ENCODE results near the gene ACOXL. TPM values are rescaled to one million over a fixed set of nuclear protein-coding genes. Genes with fewer than 3 reads are reported as not detected.

The ACOXL gene
- total RNA-seq, 1 donor = not detected

DNA sequence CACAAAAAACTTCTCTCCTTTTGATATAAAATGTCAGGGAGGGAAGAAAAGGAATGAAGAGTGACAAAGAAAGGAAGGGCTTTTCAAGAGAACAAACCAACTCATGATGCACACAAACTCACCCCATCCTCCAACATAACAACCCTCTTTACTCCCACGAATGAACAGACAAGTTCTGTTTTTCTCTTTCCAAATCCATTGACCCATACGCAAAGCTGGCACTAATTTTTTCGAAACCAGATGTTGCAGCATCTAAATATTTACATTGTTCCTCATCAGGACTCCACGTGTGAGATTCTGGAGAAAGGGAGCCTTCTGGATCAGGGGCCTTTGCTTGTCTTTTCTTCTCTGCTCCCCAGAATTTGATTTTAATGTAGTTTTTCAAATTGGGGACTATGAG is 245.0 kb downstream of the ACOXL start:
- Histone ChIP-seq H3K4me1 (ENCODE audit: insufficient read depth, low read length) (no peaks in the 10 kb centered on the region), H3K27ac (ENCODE audit: low read depth, low read length) (no peak overlapping the region), H3K36me3 (ENCODE audit: insufficient read depth, low read length) (no peaks in the 10 kb centered on the region), H3K4me3 (ENCODE audit: insufficient read depth, low read length) (no peak overlapping the region), H3K27me3 (ENCODE audit: insufficient read depth, low read length) (peaks cover 14% of the 10 kb centered on the region), H4K20me1 (ENCODE audit: insufficient read depth, low read length) (no peaks in the 10 kb centered on the region), H3K79me2 (ENCODE audit: insufficient read depth, low read length) (no peaks in the 10 kb centered on the region), H3K9me3 (ENCODE audit: low read depth, low read length) (no peaks in the 10 kb centered on the region), H3K4me2 (ENCODE audit: insufficient read depth, low read length) (no peak overlapping the region), H2AFZ (ENCODE audit: low read length) (no peak overlapping the region)
- TF ChIP-seq, protein P1, sequence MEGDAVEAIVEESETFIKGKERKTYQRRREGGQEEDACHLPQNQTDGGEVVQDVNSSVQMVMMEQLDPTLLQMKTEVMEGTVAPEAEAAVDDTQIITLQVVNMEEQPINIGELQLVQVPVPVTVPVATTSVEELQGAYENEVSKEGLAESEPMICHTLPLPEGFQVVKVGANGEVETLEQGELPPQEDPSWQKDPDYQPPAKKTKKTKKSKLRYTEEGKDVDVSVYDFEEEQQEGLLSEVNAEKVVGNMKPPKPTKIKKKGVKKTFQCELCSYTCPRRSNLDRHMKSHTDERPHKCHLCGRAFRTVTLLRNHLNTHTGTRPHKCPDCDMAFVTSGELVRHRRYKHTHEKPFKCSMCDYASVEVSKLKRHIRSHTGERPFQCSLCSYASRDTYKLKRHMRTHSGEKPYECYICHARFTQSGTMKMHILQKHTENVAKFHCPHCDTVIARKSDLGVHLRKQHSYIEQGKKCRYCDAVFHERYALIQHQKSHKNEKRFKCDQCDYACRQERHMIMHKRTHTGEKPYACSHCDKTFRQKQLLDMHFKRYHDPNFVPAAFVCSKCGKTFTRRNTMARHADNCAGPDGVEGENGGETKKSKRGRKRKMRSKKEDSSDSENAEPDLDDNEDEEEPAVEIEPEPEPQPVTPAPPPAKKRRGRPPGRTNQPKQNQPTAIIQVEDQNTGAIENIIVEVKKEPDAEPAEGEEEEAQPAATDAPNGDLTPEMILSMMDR (IDR thresholded peaks at IDR 0.05; ENCODE audit: extremely low read depth, low read depth, low read length) = no peak
- DNase-seq (ENCODE audit: insufficient read length, low spot score, missing footprints) = no peak

DNA sequence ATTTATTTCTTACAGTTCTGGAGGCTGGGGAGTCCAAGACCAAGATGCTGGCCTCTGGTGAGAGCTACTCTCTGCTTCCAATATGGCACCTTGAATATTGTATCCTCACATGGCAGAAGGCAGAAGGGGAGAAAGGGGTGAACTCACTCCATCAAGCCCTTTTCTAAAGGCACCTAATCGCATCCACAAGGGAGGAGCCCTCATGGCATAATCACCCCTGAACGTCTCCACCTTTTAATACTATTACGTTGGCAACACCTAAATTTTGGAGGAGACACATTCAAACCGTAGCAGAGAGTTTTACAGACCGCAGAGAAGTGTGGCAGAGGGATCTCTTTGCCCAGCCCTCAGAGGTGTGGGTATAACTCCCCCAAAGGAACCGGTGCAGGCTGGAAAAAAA is 245.8 kb downstream of the ACOXL start:
- TF ChIP-seq, protein P1 (IDR thresholded peaks at IDR 0.05; ENCODE audit: extremely low read depth, low read depth, low read length) = no peak
- no peak overlapping the region for H3K4me2 ChIP-seq (ENCODE audit: insufficient read depth, low read length)
- no peaks in the 10 kb centered on the region for H3K9me3 ChIP-seq (ENCODE audit: low read depth, low read length)
- peak; percentile 11 for DNase-seq (ENCODE audit: insufficient read length, low spot score, missing footprints)
- no peaks in the 10 kb centered on the region for H3K4me1 ChIP-seq (ENCODE audit: insufficient read depth, low read length)
- H3K79me2 ChIP-seq (ENCODE audit: insufficient read depth, low read length) = no peaks in the 10 kb centered on the region
- H3K36me3 ChIP-seq (ENCODE audit: insufficient read depth, low read length) = no peaks in the 10 kb centered on the region
- H3K27me3 ChIP-seq (ENCODE audit: insufficient read depth, low read length) = peaks cover 16% of the 10 kb centered on the region
- H4K20me1 ChIP-seq (ENCODE audit: insufficient read depth, low read length) = no peaks in the 10 kb centered on the region
- no peak overlapping the region for H3K4me3 ChIP-seq (ENCODE audit: insufficient read depth, low read length)
- no peak overlapping the region for H2AFZ ChIP-seq (ENCODE audit: low read length)
- H3K27ac ChIP-seq (ENCODE audit: low read depth, low read length) = no peak overlapping the region

DNA sequence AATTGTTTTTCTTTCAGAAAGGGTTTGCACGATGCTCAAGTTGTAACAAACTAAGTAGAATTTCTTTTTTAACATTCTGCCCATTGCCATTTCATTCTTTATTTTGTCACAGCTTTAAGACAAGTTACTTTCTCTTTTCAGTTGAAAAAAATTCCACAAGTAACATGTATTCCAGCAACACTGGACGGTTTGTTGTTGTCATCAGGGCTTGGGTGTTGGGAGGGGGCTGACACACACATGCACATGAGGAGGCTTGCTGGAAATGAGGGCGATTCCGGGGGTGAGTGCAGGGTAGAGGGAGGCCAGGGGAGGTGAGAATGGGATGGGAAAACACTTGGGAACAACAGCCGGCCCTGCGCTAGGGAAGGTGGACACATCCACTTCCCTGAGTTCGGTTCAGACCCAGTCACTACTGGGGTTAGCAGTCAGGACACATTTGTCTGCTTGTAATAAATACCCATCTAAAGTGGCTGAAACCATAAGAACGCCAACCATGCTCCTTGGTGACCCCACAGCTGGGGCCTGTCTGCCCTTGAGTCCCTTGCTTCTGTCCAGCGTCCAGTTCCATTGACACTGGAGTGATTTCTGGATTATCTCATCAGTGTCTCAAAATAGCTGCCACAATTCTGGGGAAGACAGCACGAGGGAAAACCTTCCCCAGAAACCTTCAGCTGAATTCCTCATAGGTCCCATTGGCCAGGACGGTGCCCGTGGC is 246.5 kb downstream of the ACOXL start:
- Histone ChIP-seq H3K4me3 (ENCODE audit: insufficient read depth, low read length) (no peak overlapping the region), H2AFZ (ENCODE audit: low read length) (no peak overlapping the region), H3K79me2 (ENCODE audit: insufficient read depth, low read length) (no peaks in the 10 kb centered on the region), H3K4me2 (ENCODE audit: insufficient read depth, low read length) (no peak overlapping the region), H3K27me3 (ENCODE audit: insufficient read depth, low read length) (peaks cover 13% of the 10 kb centered on the region), H4K20me1 (ENCODE audit: insufficient read depth, low read length) (no peaks in the 10 kb centered on the region), H3K27ac (ENCODE audit: low read depth, low read length) (no peak overlapping the region), H3K9me3 (ENCODE audit: low read depth, low read length) (no peaks in the 10 kb centered on the region), H3K4me1 (ENCODE audit: insufficient read depth, low read length) (no peaks in the 10 kb centered on the region), H3K36me3 (ENCODE audit: insufficient read depth, low read length) (no peaks in the 10 kb centered on the region)
- TF ChIP-seq, protein P1 (IDR thresholded peaks at IDR 0.05; ENCODE audit: extremely low read depth, low read depth, low read length) = no peak
- DNase-seq (ENCODE audit: insufficient read length, low spot score, missing footprints) = peak; percentile 60

DNA sequence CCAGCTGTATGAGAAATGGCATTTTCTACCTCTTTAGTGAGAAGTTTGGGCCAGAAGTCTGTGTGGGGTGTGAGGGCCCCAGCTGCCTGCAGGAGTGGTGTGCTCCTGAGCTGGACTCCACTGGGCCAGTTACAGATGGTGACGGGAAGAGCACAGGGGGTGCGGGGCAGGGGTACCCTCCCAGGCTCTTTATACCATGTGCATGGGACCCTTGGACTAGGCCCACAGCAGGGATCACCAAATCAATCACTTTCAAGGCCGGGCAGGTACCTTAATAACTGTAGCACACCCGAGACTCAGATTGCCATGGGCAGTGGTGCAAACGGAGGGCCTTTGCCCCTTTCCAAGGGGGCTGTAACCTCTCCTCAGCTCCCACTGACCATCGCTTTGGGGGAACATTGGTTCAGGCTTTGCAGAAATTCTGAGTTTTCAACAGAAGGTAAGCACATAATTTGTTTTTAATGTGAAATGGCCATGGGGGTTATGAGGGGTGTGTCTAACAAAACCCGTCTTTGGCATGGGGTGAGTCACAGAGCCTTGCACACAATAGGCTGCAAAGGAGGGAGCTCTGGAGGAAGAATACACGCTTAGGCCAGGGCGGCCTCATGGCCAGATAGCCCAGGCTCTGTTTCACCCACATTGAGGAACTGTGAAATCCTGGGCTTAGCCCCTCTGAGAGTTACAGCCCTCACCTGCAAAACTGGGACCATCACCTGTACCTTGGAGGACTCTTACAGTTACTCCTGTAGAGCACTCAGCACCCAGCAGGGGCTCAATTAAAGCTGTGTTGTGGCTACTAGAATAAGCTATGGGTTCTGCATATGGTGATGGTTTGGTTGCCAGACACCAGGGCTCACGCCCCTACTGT is 247.3 kb downstream of the ACOXL start:
- Histone ChIP-seq H3K36me3 (ENCODE audit: insufficient read depth, low read length) (no peaks in the 10 kb centered on the region), H3K27ac (ENCODE audit: low read depth, low read length) (no peak overlapping the region)

More for the DNA sequence above, 247.3 kb downstream of the ACOXL start:
- TF ChIP-seq, protein P1 (IDR thresholded peaks at IDR 0.05; ENCODE audit: extremely low read depth, low read depth, low read length) = no peak
- peak; percentile 18 for DNase-seq (ENCODE audit: insufficient read length, low spot score, missing footprints)
- Histone ChIP-seq H3K79me2 (ENCODE audit: insufficient read depth, low read length) (no peaks in the 10 kb centered on the region), H2AFZ (ENCODE audit: low read length) (no peak overlapping the region), H3K4me3 (ENCODE audit: insufficient read depth, low read length) (no peak overlapping the region), H4K20me1 (ENCODE audit: insufficient read depth, low read length) (no peaks in the 10 kb centered on the region), H3K4me2 (ENCODE audit: insufficient read depth, low read length) (no peak overlapping the region), H3K4me1 (ENCODE audit: insufficient read depth, low read length) (no peaks in the 10 kb centered on the region), H3K9me3 (ENCODE audit: low read depth, low read length) (no peaks in the 10 kb centered on the region), H3K27me3 (ENCODE audit: insufficient read depth, low read length) (peaks cover 20% of the 10 kb centered on the region)
